NCI-H446 treated with DMSO at 0.1 percent for 48 hours (cell line): ENCODE data around the gene MEMO1.
"Not testable (repeated sequence)": the region's sequence is repeated elsewhere in the genome, so short reads cannot be mapped to it uniquely, and the experiment has no call there.

Source experiments
- DNase-seq: peaks from one replicate; lab custom pipeline; 2025; lab: John Stamatoyannopoulos, UW

Gene MEMO1

DNA sequence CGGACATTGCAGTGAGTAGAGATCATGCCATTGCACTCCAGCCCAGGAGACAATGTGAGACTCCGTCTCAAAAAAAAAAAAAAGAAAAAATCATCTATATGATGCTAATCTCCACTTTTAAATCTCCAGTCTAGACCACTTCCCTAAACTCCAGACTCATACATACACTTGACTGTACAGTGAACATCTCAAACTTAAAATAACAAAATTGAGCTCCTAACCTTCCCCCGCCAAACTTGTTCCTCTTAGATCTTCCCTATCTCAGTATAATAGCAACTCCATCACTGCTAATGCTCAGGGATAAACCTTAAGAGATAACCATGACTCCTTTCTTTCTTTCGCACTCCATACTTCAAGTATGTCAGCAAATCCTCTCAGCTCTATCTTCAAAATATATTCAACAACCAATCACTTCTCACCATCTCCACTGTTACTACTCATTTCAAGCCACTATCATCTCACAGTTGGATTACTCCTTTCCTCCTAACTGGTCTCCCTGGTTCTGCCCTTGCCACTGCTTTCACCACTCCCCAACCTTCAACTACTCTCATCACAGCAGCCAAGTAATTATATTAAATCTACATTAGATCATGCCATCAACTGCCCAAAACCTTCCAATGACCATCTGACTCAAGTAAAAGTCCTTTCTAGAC lies 12.0 kb downstream of the MEMO1 start:
- no peak for DNase-seq

DNA sequence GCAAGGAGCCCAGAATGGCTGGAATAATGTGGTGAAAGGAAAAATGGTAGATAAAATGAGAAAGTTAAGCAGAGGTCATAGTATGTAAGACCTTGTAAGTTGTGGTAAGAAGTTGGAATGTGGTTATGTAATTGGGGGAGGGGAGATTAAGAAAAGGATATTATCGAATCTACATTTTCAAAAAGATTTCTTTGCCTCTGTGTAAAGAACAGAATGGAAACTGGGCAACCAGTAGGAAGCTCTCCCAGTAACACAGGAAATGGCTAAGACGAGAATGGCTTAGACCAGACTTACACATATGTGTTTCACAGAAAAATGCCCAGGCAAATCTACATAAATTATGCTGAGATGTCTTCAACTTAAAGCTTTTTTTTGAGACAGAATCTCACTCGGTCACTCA lies 13.2 kb downstream of the MEMO1 start:
- DNase-seq = no peak

DNA sequence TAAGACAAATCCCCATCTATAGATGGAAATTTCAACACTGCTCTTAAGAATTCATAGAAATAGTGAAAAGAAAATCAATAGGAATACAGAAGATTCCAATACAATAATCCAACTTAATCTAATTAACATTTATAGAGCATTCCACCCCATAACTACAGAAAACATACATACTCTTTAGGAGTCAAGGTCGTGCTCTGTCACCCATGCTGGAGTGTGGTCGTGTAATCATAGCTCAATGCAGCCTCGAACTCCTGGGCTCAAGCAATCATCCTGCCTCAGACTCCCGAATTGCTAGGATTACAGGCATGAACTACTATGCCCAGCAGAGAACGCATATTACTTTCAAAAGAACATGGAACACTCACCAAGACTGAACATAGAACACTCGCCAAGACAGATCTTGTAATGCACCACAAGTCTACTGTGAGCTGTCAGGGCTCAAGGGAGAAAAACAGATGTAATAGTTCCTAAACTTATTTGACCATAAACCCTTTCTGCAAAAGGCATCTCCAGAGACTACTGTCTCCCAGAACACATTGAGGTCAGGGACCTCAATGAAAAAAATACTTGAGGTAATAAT lies 14.1 kb downstream of the MEMO1 start:
- no peak for DNase-seq

DNA sequence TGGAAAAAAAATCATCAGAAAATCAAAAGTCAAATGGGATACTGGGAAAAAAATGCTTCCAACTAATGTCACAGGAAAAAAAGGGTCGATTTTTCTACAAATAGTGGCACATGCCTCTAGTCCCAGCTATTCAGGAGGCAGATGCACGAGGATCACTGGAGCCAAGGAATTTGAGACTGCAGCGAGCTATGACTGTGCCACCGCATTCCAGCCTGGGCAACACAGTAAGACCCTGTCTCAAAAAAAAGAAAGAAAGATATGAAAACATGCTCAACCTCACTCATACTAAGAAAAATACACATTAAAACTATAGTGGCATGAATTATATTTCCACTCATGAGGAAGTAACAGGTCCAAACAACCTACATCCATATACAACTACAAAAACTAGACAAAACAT lies 17.9 kb downstream of the MEMO1 start:
- no peak for DNase-seq

DNA sequence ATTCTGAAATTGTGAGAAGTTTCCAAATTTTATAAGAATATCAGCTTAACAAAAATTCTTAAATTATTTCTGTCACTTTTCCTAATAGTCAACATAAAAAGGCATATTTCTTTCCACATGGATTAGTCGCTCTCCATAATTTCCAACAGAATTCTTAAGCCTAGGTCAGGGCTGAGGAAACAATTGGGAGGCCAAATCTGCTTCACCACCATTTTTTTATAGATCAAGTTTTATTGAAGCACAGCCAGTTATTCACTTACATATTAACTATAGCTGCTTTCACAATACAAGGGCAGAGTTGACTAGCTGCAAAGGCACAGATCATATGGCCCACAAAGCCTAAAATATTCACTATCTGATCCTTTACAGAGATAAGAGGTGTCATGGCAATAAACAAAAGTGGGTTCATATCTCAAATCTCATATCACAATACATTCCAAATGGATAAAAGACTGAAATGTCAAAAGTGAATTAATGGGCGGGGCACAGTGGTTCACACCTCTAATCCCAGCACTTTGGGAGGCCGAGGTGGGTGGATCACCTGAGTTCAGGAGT lies 18.7 kb downstream of the MEMO1 start:
- no peak for DNase-seq

GRCh38 chr2:31989946-31990345 lies 20.9 kb downstream of the MEMO1 start:
- no peak for DNase-seq

DNA sequence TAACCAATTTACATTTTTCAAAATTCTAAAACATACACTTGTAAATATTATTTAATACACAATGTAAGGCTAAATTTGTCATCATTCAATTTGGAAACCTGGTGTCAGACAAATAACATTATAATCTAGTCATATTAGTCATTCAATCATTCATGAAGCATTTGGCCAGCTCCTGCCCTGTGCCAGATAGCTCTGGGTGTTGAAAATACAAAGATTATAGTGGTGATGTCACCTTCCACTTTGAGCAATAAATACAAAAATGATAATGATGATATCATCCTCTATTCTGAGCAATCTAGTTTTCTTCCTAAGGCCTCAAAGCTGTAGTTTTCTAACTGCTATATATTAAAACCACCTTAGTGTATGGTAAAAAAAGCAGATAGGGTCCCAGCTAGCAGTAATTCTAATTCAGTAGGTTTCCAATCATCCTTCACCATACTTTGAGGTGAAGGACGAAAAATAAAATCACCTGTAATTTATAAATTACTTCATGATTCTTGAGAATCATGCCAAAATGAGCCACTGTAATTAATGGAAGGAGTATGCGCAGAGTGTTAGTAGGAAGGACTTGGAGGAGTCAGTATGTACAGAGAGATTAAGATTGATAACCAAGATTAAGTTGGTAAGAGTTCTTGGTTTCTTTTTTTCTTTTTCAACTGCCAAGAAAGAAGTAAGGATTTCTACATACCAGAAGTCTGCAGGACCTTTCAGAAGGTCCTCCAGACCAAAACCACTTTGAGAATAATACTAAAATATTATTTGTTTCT lies 23.2 kb downstream of the MEMO1 start:
- DNase-seq = peak; percentile 51

GRCh38 chr2:31986906-31987305 lies 23.9 kb downstream of the MEMO1 start:
- no peak for DNase-seq

- no peak for DNase-seq
Measured at GRCh38 chr2:31983762-31984467, 26.9 kb downstream of the MEMO1 start.

DNA sequence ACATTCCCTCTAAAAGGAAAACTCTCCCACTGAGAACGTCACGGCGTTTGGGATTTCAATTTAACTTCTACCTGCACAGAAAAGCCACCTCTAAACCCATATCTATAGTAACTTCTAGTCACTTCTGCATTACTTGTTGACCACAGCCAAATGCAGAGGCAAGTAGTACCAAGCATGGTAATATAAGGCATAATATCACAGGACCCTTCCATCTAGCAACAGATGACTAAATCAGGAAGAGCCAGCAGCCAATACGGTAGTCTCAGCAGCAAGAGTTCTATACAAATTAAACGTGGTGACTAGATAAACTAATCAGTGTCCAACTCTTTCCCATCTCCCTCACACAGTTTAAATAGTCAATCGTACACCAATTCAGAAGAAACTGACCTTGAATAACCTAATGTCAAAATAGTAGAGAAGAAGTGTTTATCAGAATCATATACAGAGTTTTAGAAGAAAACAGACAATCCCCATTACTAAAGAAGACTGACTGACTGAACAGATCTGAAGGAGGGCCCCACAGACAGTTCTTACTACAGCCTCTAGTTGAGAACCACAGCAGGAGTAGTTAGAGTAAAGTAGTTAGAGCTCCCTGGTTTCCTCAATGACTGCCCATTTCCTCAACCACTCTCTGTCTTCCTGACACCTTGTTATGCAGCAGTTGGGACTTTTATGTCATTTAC lies 30.0 kb downstream of the MEMO1 start:
- DNase-seq = no peak

DNA sequence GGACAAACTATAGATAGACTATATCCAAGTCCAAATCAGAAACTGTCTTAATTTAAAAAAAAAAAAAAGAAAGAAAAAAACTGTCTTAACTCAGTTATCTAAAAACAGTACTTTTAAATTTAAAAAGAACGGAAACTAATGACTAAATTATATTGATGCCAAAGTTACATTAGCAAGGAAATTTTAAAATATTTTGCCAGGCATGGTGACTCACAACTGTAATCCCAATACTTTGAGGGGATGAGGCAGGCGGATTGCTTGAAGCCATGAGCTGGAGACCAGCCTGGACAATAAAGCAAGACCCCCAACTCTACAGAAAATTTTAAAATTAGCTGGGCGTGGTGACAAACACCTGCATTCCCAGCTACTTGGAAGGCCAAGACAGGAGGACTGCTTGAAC lies 30.9 kb downstream of the MEMO1 start:
- no peak for DNase-seq

GRCh38 chr2:31979018-31979417 lies 31.8 kb downstream of the MEMO1 start:
- DNase-seq = no peak

DNA sequence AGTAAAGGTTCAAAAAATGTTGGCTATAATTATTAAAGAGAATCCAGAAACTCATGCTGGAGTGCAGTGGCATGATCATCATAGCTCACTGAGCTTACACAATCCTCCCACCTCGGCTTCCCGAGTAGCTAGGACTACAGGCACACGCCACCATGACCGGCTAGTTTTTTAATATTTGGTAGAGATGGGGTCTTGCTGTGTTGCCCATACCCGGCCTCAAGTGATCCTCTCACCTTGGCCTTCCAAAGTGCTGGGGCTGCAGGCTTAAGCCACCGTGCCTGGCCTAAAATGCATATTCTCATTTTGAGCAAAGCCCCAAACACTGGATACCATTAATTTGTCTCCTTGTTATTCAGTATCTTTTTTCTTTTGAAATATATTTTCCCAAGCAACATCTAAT lies 32.4 kb downstream of the MEMO1 start:
- DNase-seq = no peak

DNA sequence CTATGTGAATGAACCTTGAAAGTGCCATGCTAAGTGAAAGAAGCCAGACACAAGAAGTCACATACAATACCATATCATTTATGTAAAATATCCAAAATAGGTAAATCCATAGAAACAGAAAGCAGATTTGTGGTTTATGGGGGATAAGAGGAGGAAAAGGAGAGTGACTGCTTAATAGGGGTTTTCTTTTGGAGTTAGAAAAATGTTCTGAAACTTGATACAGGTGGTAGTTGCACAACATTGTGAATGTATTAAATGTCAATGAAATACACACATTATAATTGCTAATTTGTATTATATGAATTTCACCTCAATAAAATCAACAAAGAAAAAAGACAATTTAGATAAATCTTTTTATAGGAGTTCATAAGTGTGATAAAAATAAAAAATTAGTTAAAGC lies 37.1 kb downstream of the MEMO1 start:
- DNase-seq = no peak

DNA sequence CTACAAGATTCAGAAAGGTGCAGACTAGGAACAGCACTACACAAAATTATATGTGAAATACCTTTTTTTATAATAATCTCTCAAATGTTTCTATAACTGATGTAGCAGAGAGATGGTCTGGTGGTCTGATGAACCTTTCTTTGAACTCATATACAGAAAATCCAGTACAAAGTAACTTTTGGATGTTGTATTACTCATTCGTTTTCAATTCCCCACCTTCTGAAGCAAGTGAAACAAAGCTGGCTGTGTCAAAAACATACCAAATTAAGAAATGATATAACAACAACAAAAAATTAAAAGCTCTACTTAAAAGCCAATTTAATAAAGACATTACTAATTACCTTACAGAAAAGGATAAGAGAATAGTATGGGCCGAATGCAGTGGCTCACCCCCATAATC lies 38.7 kb downstream of the MEMO1 start:
- no peak for DNase-seq

- DNase-seq = no peak
Measured at GRCh38 chr2:31969178-31969577, 41.6 kb downstream of the MEMO1 start.

DNA sequence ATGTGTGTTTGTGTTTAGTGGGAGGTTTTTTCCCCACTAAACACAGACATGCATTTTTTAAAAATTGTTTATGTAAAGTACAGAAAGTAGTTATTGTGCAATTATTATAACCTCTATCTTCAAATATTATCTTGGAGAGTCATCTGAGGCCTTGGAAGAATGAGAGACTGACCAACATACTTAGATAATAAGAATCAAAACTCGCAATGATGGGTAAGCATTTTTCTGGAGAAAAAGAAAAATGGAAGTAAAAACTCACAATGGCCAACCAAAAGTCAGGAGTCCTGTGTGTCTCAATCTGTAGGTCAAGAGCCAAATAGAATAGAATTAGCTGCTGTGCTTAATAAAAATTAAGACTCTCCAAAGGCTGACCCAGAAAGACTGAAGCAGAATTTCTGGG lies 43.0 kb downstream of the MEMO1 start:
- DNase-seq = no peak

GRCh38 chr2:31966402-31966801 lies 44.4 kb downstream of the MEMO1 start:
- DNase-seq = not testable (repeated sequence)

DNA sequence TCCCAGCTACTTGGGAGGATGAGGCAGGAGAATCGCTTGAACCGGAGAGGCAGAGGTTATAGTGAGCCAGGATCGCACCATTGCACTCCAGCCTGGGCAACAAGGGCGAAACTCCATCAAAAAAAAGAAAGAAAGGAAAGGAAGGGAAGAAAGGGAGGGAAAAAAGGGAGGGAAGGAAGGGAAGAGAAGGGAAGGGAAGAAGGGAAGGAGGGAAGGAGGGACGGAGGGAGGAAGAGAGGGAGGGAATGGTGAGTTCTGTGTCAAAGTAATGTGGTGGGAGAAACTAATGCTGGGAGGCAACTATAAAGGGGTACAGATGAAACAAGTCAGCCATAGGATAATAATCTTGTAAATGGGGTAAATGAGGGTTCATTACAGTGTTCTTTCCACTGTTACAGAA lies 45.7 kb downstream of the MEMO1 start:
- no peak for DNase-seq

GRCh38 chr2:31962757-31963361 lies 47.9 kb downstream of the MEMO1 start:
- DNase-seq = no peak

DNA sequence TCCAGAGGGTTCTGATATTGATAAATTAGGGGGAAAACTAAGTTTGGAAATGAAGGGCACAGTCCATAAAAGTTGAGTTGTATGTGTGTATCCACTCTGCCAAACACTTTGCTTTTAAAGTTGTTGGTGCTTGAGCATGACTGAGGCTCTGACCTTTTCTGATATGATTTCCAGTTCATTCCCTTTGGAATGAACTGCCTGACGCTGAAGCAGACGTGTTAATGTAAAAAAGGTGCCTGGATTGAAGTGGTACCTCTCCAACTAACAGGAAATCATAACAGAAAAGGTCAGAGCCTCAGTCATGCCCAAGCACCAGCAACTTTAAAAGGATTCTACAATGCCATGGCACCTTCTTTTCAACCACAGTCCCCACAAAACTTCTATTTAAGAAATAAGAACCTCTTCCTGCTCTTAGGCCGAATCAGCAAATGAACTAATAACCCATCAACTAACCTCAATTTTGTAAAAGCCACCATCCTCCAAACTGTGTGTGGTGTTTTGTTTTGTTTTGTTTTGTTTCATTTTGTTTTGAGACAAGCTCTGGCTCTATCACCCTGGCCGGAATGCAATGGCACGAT lies 52.6 kb downstream of the MEMO1 start:
- no peak for DNase-seq
